GM19193 (cell line): ENCODE results near the gene TUBB4A.

ENCODE experiments used
- POLR2A ChIP-seq: IDR thresholded peaks from 4 replicates; pipeline ENCODE4 v1.6.1; 2011; ENCODE audit not compliant: insufficient read depth, insufficient read length; ENCODE audit errors: extremely low read depth

Gene TUBB4A

GRCh38 chr19:6514089-6514488 lies 12.0 kb upstream of the TUBB4A start:
- TF ChIP-seq POLR2A: no peak

DNA sequence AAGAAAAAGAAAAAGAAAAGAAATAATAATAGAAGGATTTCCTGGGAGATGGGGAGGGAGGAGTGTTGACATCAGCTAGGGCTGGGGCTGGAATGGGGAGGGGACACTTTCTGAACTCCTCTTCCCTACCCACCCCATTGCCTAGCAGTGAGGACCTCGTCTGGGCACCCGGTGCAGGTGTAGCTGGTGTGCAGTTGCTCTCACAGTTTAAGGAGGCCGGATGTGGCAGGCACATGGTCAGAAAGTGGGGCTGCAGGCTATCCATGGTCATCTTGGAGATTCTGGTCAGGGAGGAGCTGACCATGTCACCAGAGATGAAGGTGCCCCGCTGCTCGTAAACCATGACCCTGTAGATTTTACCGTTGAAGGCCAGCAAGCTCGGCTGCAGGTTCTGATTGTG lies 8.5 kb upstream of the TUBB4A start:
- TF ChIP-seq POLR2A: no peak

DNA sequence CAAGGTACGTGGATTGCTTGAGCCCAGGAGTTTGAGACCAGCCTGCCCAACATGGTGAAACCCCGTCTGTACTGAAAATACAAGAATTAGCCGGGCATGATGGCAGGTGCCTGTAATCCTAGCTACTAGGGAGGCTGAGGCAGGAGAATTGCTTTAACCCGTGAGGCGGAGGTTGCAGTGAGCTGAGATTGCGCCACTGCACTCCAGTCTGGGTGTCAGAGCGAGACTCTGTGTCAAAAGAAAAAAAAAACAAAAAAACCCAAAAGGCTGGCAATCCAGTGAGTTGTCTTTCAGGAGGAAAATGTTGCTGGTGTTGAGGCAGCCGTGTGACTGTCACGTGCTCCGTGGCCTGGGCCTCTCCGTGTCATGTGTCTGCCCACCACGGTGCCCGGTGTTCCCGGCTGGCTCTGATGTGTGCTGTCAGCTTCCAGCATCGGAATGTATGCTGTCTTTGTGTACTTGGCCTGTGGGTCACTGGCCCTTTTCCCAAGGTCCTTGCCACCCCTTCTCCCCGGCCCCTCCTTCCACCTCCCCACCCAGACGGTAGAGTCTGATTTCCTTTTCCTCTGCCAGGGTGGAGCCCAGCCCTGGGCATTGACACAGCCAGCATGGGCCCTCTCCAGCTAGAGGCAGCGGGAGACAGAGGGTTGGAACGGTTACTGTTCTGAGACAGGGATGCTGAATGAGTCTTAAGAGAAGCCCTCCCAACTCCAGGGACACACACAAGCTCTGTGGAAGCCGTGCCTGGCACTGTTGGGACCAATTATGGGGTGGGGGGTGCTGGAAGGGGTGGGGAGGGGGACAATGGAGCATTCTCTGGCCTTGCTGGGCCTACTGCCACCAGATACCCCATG lies 7.2 kb upstream of the TUBB4A start:
- no peak for TF ChIP-seq POLR2A

DNA sequence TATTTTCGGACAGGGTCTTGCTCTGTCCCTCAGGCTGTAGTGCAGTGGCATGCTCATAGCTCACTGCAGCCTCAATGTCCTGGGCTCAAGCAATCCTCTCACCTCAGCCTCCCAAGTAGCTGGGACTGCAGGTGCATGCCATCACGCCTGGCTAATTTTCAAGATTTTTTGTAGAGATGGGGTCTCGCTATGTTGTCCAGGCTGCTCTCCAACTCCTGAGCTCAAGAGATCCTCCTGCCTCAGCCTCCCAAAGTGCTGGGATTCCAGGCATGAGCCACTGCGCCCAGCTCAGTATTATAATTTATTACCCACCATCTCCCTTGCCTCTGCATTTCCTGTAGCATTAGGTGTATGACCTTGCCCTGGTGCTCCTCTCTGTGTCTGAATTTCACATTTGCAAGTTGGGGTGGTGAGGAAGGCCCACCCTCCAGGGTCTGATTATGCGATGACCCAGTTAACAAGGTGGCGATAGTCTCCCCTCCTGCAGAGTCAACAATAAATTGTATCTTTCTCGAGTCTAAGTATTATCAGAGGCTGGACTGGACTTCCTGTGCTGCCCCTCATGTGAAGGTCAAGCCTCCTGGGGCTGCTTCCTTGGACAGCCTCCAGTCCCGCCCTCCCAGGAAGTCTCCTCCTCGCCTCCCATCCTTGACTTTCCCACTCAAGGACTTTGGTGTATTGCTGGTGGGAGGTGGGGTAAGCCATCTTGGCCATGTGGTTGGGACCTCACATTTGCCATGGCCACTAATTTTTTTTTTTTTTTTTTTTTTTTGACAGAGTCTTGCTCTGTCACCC lies 1.5 kb upstream of the TUBB4A start:
- TF ChIP-seq POLR2A: no peak

DNA sequence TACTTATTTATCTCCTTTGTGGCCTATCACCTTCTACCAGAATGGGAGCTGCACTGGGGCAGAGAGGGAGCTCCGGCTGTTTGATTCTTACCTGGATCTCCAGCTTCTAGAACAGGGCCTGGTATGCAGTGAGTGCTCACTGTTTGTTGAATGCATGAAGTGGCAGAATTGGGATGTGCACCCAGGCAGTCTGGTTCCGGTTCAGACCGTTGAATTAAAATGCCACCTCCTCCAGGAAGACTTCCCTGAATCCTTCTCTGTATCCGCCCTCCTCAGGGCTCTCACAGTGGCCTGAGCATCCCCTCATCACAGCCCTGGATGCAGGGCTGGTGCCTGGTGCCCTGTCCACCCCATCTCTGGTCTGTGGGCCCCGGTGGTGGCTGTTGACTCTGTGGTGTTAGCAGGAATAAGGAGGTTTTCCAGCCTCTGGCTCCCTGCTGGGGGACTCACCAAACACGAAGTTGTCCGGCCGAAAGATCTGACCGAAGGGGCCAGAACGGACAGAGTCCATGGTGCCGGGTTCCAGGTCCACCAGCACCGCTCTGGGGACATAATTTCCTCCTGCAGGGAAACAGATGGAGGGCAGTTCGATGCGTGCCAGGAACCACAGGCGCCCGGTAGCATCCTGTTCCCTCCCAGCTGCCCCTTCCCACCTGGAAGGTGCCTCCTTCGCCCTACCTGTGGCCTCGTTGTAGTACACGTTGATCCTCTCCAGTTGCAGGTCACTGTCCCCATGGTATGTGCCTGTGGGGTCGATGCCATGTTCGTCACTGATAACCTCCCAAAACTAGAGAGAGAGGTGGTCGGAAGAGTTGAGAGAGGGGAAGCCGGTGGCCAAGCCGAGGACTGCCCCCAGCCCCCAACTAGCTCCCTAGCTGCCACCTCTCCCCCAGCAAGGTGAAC lies 1.0 kb downstream of the TUBB4A start:
- no peak for TF ChIP-seq POLR2A

DNA sequence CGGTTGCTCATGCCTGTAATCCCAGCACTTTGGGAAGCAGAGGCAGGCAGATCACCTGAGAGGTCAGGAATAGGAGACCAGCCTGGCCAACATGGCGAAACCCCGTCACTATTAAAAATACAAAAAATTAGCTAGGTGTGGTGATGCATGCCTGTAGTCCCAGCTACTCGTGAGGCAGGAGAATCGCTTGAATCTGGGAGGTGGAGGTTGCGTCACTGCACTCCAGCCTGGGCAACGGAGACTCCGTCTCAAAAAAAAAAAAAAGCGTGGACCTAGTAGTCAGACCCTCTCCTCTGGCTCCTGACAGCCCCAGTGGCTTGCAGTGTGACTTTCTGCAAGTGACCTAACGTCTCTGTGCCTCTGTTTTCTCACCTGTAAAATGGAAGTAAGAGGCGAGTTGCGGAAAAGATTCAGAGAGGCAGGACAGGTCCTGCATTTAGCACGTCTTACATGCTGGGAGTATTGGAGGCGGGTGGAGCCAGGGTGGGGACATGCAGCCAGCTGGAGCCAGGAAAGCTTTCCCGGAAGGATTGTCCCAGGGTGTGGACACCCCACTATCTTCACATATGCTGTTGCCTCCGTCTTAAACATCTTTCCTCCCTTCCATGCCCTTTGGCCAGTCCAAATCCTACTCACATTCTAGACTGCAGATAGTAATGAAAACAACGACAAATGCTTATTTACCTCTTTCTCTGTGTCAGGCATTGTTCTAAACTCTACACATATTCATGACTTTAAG lies 2.9 kb downstream of the TUBB4A start:
- no peak for TF ChIP-seq POLR2A

DNA sequence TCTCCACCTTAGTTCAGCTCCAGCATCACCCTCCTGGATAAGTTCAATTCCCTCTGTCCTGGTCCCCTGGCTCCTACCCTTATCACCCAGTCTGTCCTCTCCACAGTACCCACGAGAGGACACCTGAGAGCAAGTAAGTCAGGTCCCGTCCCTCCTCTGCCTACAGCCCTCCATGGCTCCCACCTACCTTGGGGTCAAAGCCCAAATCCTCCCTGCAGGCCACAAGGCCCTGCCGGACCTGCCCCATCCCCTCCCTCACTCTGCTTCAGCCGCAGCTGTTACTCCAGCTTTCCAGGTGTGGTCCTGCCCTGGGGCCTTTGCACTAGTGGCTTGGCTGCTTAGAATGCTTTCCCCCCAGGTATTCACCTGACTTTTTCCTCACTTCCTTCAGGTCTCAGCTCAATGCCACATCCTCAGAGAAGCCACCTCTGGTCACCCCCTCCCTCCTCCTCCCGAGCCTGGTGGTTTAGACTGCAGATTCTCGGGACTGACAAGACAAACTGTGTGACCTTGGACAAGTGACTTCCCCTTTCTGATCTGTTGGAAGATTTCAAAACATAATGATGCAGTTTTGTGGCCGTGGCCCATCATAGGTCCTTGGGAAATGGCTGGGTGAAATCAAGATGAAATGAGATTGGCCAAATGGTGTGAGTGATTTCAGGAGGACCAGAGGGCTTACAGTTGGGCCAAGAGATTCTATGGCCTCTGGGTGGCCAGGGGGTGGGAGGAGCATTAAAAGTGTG lies 3.6 kb downstream of the TUBB4A start:
- no peak for TF ChIP-seq POLR2A

DNA sequence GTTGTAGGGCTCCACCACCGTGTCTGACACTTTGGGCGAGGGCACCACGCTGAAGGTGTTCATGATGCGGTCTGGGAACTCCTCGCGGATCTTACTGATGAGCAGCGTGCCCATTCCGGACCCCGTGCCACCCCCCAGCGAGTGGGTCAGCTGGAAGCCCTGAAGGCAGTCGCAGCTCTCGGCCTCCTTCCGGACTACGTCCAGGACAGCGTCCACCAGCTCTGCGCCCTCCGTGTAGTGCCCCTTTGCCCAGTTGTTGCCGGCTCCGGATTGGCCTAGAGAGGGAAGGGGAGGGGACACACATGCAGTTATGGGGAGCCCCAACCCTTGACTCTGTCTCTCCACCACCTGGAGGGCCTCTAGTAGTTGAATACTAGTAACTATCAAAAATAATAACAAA lies 6.2 kb downstream of the TUBB4A start:
- no peak for TF ChIP-seq POLR2A

- no peak for TF ChIP-seq POLR2A
Observed at GRCh38 chr19:6494438-6495036, 7.6 kb downstream of the TUBB4A start.

DNA sequence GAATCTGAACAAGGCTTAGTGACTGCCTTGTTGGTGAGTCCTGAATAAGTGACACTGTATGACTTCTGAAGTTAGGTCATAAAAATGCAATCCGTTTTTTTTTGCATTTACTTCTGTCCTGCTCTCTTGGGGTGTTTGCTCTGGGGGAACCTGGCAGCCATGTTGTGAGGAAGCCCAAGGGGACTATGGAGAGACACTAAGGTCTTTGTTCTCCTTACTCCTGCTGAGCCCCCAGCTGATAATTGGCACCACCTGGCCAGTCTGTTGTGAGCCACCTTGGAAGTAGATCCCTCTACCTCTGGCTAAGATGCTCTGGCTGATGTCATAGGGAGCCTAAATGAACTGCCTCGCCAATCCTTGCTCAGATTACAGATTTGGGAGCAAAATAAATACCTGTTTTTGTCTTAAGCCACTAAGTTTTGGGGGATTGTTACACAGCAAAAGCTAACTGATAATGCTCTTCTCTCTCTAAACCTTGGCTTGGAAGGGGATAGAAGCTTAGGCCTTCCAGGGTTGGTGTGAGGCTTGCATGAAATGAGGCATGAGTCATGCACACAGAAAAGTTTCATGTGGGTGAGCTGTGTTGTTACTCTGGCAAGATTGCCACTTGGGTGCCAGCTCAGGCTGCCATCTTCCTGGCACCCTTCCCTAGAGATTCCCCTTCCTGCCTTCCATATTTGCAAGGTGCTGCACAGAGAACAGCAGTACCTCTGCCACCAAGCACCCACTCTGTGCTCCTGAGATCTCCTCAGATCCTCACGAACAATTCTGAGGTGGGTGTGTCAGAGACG lies 10.1 kb downstream of the TUBB4A start:
- no peak for TF ChIP-seq POLR2A

DNA sequence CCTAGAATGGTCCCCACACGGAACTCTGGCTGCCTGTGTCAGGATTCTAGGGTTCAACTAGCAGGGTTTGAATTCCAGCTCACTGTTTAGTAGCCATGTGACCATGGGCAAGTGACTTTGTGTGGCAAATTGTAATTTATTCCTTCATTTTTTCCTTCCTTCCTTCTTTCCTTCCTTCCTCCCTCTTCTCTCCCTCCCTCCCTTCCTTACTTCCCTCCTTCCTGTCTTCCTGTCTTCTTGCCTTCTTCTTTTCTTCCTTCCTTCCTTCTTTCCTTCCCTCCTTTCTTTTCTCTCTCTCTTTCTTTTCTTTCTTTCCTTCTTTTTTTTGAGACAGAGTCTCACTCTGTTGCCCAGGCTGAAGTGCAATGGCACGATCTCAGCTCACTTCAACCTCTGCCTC lies 12.0 kb downstream of the TUBB4A start:
- TF ChIP-seq POLR2A: no peak

DNA sequence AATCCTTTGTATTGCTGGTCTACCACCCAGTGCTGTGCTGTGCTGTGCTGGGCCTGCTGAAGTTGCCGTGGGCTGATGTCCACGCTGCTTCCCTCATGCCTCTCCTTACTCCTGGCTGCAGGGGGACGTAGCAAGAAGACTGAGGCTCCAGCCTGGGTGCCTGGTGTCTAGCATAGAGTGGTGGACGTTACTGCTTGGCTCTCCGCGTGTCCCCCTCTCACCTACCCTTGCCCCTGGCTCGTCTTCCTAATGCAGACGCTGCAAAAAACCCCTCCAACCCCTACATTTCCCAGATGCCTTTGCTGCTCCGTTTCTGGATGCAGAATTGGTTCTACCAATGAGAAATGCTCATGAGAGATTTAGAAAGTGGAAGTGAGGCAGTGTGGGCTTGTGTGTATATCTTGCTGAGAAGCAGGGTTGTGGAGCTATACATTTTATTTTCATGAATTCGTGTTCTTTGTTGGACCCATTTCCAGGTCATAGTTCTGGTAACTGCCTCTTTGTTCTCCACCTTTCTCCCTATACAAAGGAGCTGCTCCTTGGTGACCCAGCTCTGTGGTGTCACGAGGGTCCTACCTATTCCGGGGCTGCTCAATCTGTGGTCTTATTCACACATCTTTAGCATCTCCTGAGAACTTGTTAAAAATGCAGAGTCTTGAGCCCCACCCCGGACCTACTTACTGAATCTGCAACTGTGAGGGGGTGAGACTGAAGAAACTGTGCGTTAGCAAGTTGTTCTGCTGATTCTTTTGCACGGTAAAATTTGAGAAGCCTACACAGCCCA lies 12.6 kb downstream of the TUBB4A start:
- peak; percentile 60 for TF ChIP-seq POLR2A
